Testis (tissue), 2 donors: Measurements from ENCODE around the gene APOH.

Experiments used
- POLR2A ChIP-seq: fragments of 450-650 bp; IDR thresholded peaks from one replicate; pipeline ENCODE4 v1.6.1; 2017; ENCODE audit warnings: antibody characterized with exemption, mild to moderate bottlenecking, moderate library complexity
- TF ChIP-seq, protein P1 (sequence below), 3 experiments: fragments of 450-650 bp in 2 of 3; fragments of 200-600 bp in 1 of 3; sonication (generic) in 1 of 3; IDR thresholded peaks; one replicate each; pipeline ENCODE4 v1.5.1; 2016 to 2019; ENCODE audit warnings: antibody characterized with exemption in 3 of 3, mild to moderate bottlenecking in 2 of 3, moderate library complexity in 1 of 3

DNA sequence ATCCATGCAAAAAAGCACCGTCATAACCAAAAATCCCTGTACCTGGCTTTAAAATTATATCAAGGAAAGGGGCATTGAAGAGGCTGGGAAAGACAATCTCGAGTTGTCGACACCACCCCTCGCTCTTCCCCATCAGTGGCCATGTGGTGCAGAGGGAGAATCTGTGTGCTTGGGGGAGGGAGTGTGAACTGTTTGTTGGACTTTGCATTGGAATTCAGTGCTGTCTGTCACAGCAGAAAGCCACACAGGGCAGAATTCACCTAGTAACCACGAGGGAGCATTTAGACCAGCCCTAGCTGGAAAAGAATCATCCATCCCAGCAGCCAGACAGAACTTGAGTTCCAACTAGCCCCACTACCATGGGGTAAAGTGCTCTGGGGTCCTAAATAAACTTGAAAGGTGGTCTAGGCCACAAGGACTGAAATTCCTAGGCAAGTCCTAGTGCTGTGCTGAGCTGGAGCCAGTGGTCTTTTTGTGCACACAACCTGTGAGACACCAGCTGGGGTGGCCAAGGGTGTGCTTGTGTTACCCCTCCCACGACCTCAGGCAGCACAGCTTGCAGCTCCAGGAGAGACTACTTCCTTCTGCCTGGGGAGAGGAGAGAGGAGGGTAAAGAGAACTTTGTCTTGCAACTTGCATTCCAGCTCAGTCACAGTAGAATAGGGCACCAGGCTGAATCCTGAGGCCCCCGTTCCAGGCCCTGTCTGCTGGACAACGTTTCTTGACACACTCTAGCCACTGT lies 25.8 kb downstream of the APOH start:
- no peak for TF ChIP-seq POLR2A
- TF ChIP-seq, protein P1, sequence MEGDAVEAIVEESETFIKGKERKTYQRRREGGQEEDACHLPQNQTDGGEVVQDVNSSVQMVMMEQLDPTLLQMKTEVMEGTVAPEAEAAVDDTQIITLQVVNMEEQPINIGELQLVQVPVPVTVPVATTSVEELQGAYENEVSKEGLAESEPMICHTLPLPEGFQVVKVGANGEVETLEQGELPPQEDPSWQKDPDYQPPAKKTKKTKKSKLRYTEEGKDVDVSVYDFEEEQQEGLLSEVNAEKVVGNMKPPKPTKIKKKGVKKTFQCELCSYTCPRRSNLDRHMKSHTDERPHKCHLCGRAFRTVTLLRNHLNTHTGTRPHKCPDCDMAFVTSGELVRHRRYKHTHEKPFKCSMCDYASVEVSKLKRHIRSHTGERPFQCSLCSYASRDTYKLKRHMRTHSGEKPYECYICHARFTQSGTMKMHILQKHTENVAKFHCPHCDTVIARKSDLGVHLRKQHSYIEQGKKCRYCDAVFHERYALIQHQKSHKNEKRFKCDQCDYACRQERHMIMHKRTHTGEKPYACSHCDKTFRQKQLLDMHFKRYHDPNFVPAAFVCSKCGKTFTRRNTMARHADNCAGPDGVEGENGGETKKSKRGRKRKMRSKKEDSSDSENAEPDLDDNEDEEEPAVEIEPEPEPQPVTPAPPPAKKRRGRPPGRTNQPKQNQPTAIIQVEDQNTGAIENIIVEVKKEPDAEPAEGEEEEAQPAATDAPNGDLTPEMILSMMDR (IDR thresholded peaks at IDR 0.05), result no peak
